H1 (cell line): ENCODE results near the gene SNX27. TPM values are rescaled to one million over a fixed set of nuclear protein-coding genes. Genes with fewer than 3 reads are reported as not detected.

ENCODE experiments used
- CTBP2 ChIP-seq: IDR thresholded peaks from 2 replicates; pipeline ENCODE4 v1.7.0; 2011; ENCODE audit warnings: borderline replicate concordance, mild to moderate bottlenecking, moderate library complexity, mixed read lengths, low read length; ENCODE audit not compliant: insufficient read depth, insufficient read length
- ZNF274 ChIP-seq: IDR thresholded peaks from 2 replicates; pipeline ENCODE4 v1.7.0; 2012; ENCODE audit warnings: low read length, borderline replicate concordance; ENCODE audit errors: extremely low read depth
- polyA plus RNA-seq, 7 experiments: library from polyadenylated mRNA; depleted of rRNA in 3 of 7; stranded (reverse) in 5 of 7; unstranded in 2 of 7; fragments of >200 nt in 5 of 7; fragments of 200-250 nt in 2 of 7; gene quantifications; 1 replicate in 5 of 7; 2 replicates in 1 of 7; 4 replicates in 1 of 7; pipeline versions ENCODE4 v1.2.1 to v1.2.3, GENCODE V29; 2011 to 2013; ENCODE audit warnings: missing spikeins in 2 of 7, mixed read lengths in 2 of 7
- total RNA-seq: library from RNA; stranded (reverse); fragmentation: NEBNext Ultra II Directional; extraction: Animal tissue kit (Norgen Biotek cat#: 25700); gene quantifications from 2 replicates; pipeline ENCODE4 v1.2.1, GENCODE V29; 2021

The SNX27 gene
- total and polyA plus RNA-seq, 2 of the 8 experiments (the other 6 are each of a cell fraction or from before 2014, with no cell fraction given): 23.4 to 65.4 TPM

- TF ChIP-seq CTBP2 (no peak), ZNF274 (no peak)
Observed at GRCh38 chr1:151621351-151621750, 9.5 kb downstream of the SNX27 start (continued).
